GM23248 (cell line): Measurements from ENCODE around the gene B3GNT4. TPM values are rescaled to one million over a fixed set of nuclear protein-coding genes. Genes with fewer than 3 reads are reported as not detected.

ENCODE experiments used
- DNase-seq: peaks from one replicate; pipeline ENCODE4 v3.0.0-alpha.2; 2015
- H2AFZ ChIP-seq: fragments of 200-600 bp; sonication (generic); 2 replicates; pipeline ENCODE4 v1.6.1; 2016; ENCODE audit warnings: antibody characterized with exemption
- H3F3A ChIP-seq: fragments of 200-600 bp; sonication (generic); 2 replicates; pipeline ENCODE4 v1.6.1; 2016; ENCODE audit warnings: mild to moderate bottlenecking, antibody characterized with exemption, mixed run types; ENCODE audit not compliant: insufficient read depth
- H3K27ac ChIP-seq: fragments of 200-600 bp; sonication (generic); 2 replicates; pipeline ENCODE4 v1.5.1; 2016; ENCODE audit warnings: mild to moderate bottlenecking
- H3K27me3 ChIP-seq: fragments of 200-600 bp; sonication (generic); replicated peaks from 2 replicates; pipeline ENCODE4 v1.6.1; 2016; ENCODE audit warnings: mild to moderate bottlenecking; ENCODE audit not compliant: insufficient read depth
- H3K36me3 ChIP-seq: fragments of 200-600 bp; sonication (generic); 2 replicates; pipeline ENCODE4 v1.6.1; 2016; ENCODE audit warnings: low read depth, mild to moderate bottlenecking
- H3K4me1 ChIP-seq: fragments of 200-600 bp; sonication (generic); 2 replicates; pipeline ENCODE4 v1.6.1; 2016; ENCODE audit warnings: mild to moderate bottlenecking; ENCODE audit not compliant: insufficient read depth
- H3K4me2 ChIP-seq: fragments of 200-600 bp; sonication (generic); one replicate; pipeline ENCODE4 v1.6.1; 2016; ENCODE audit warnings: mild to moderate bottlenecking; ENCODE audit not compliant: unreplicated experiment
- H3K4me3 ChIP-seq: fragments of 200-600 bp; sonication (generic); 2 replicates; pipeline ENCODE4 v1.5.1; 2016; ENCODE audit warnings: mild to moderate bottlenecking
- H3K79me2 ChIP-seq: fragments of 200-600 bp; sonication (generic); 2 replicates; pipeline ENCODE4 v1.6.1; 2016; ENCODE audit warnings: mild to moderate bottlenecking; ENCODE audit not compliant: insufficient read depth
- H3K9ac ChIP-seq: fragments of 200-600 bp; sonication (generic); 2 replicates; pipeline ENCODE4 v1.6.1; 2016; ENCODE audit warnings: mild to moderate bottlenecking
- H3K9me2 ChIP-seq: fragments of 200-600 bp; sonication (generic); 2 replicates; pipeline ENCODE4 v1.6.1; 2016; ENCODE audit warnings: mixed run types, mild to moderate bottlenecking, moderate library complexity; ENCODE audit not compliant: insufficient read depth
- H3K9me3 ChIP-seq: fragments of 200-600 bp; sonication (generic); one replicate; pipeline ENCODE4 v1.6.1; 2017; ENCODE audit warnings: low read depth
- H4K20me1 ChIP-seq: fragments of 200-600 bp; sonication (generic); 2 replicates; pipeline ENCODE4 v1.6.0; 2016; ENCODE audit not compliant: insufficient read depth
- EZH2 ChIP-seq: fragments of 200-600 bp; sonication (generic); IDR thresholded peaks from 2 replicates; pipeline ENCODE4 v1.6.1; 2018; ENCODE audit warnings: antibody characterized with exemption, mild to moderate bottlenecking; ENCODE audit not compliant: insufficient read depth, poor library complexity, severe bottlenecking
- EZH2phosphoT487 ChIP-seq: fragments of 200-600 bp; sonication (generic); IDR thresholded peaks from 2 replicates; pipeline ENCODE4 v1.6.1; 2018; ENCODE audit warnings: antibody characterized with exemption, moderate library complexity, mild to moderate bottlenecking, low read depth; ENCODE audit not compliant: insufficient read depth
- WGBS, 2 experiments: methylation state at CpG; one replicate each; pipeline ENCODE4 v1.1.6; 2015 to 2017; ENCODE audit warnings: low lambda C conversion rate in 2 of 2, low coverage in 1 of 2; ENCODE audit errors: missing lambda C conversion rate in 2 of 2; 5-methylcytosine and 5-hydroxymethylcytosine counted together
- in situ Hi-C: fragments of 300-500 bp; cut with MboI; formaldehyde crosslinking; loops from 2 replicates; pipeline ENCODE4 v1.15.0; 2020
- polyA plus RNA-seq: library from polyadenylated mRNA; unstranded; fragments of >200 nt; fragmentation: Nextera tagmentation; extraction: Ambion mirVana; gene quantifications from 2 replicates; pipeline ENCODE4 v1.2.1, GENCODE V29; 2016
- total RNA-seq: library from RNA; depleted of rRNA; stranded (reverse); fragments of >200 nt; shearing (Covaris generic); gene quantifications from 2 replicates; pipeline ENCODE4 v1.2.3, GENCODE V29; 2014

The B3GNT4 gene
- total and polyA plus RNA-seq, 2 experiments from 2014 or later = 0.22 to 0.40 TPM

- Histone ChIP-seq H4K20me1 (no peaks in the 10 kb centered on the region), H3K79me2 (no peaks in the 10 kb centered on the region), H3K27ac (no peak overlapping the region), H3K4me3 (no peak overlapping the region), H3F3A (no peaks in the 10 kb centered on the region), H3K9ac (no peak overlapping the region), H3K27me3 (no peaks in the 10 kb centered on the region; the same call in 1 of the 2 replicates), H3K36me3 (no peaks in the 10 kb centered on the region), H3K9me3 (no peaks in the 10 kb centered on the region), H3K9me2 (no peaks in the 10 kb centered on the region), H3K4me2 (no peak overlapping the region), H3K4me1 (no peaks in the 10 kb centered on the region), H2AFZ (no peak overlapping the region)
- no peak for DNase-seq
- in situ Hi-C loops = no loop called here
- 50 to 52% methylated on average over 11 of the region's 11 CpGs for WGBS, 2 experiments
- TF ChIP-seq EZH2 (no peak), EZH2phosphoT487 (no peak)
Measured at GRCh38 chr12:122160761-122161160, 42.7 kb upstream of the B3GNT4 start.

DNA sequence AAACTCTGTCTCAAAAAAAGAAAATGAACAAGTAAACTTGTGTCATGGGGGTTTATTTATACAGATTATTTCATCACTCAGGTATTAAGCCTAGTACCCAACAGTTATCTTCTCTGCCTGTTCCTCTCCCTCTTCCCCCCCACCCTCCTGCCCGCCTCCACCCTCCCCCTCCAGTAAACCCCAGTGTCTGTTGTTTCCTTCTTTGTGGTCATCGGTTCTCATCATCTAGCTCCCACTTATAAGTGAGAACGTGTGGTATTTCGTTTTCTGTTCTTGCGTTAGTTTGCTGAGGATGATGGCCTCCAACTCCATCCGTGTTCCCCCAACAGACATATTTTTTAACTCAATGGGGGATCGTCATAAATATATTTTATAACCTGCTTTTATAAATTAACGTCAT, 41.8 kb upstream of the B3GNT4 start:
- no peaks in the 10 kb centered on the region; the same call in 1 of the 2 replicates for H3K27me3 ChIP-seq
- no peaks in the 10 kb centered on the region for H3K4me1 ChIP-seq
- no peaks in the 10 kb centered on the region for H3K9me3 ChIP-seq
- H3K9ac ChIP-seq = no peak overlapping the region
- no peaks in the 10 kb centered on the region for H3K9me2 ChIP-seq
- TF ChIP-seq EZH2 = no peak
- TF ChIP-seq EZH2phosphoT487 = no peak
- H3K4me3 ChIP-seq = no peak overlapping the region
- no peaks in the 10 kb centered on the region for H3F3A ChIP-seq
- in situ Hi-C loops = no loop called here
- no peaks in the 10 kb centered on the region for H3K79me2 ChIP-seq
- no peak overlapping the region for H2AFZ ChIP-seq
- H3K27ac ChIP-seq = no peak overlapping the region
- no peak overlapping the region for H3K4me2 ChIP-seq
- 38 to 42% methylated on average over 8 of the region's 8 CpGs for WGBS, 2 experiments
- no peak for DNase-seq
- no peaks in the 10 kb centered on the region for H4K20me1 ChIP-seq
- no peaks in the 10 kb centered on the region for H3K36me3 ChIP-seq

GRCh38 chr12:122162976-122163375, 40.5 kb upstream of the B3GNT4 start:
- no peaks in the 10 kb centered on the region for H3F3A ChIP-seq
- WGBS, 2 experiments = 66 to 75% methylated on average over 3 of the region's 3 CpGs

GRCh38 chr12:122166422-122167349, 36.8 kb upstream of the B3GNT4 start:
- no peak overlapping the region for H3K27ac ChIP-seq
- H3K4me2 ChIP-seq = no peak overlapping the region
- no peaks in the 10 kb centered on the region for H3K36me3 ChIP-seq
- TF ChIP-seq EZH2 (no peak), EZH2phosphoT487 (no peak)
- H3F3A ChIP-seq = no peaks in the 10 kb centered on the region
- DNase-seq = no peak
- H4K20me1 ChIP-seq = no peaks in the 10 kb centered on the region
- no peaks in the 10 kb centered on the region for H3K9me2 ChIP-seq
- no peak overlapping the region for H2AFZ ChIP-seq
- H3K4me3 ChIP-seq = no peak overlapping the region
- H3K9me3 ChIP-seq = no peaks in the 10 kb centered on the region
- no peaks in the 10 kb centered on the region for H3K79me2 ChIP-seq
- in situ Hi-C loops = no loop called here
- H3K4me1 ChIP-seq = no peaks in the 10 kb centered on the region
- no peak overlapping the region for H3K9ac ChIP-seq
- no peaks in the 10 kb centered on the region; the same call in 1 of the 2 replicates for H3K27me3 ChIP-seq
- 68 to 76% methylated on average over 21 to 22 of the region's 22 CpGs for WGBS, 2 experiments

More at GRCh38 chr12:122162976-122163375, 40.5 kb upstream of the B3GNT4 start:
- Histone ChIP-seq H4K20me1 (no peaks in the 10 kb centered on the region), H3K9me2 (no peaks in the 10 kb centered on the region), H3K27me3 (no peaks in the 10 kb centered on the region; the same call in 1 of the 2 replicates), H3K79me2 (no peaks in the 10 kb centered on the region), H3K9me3 (no peaks in the 10 kb centered on the region), H3K4me2 (no peak overlapping the region), H3K27ac (no peak overlapping the region), H3K4me1 (no peaks in the 10 kb centered on the region), H3K4me3 (no peak overlapping the region), H2AFZ (no peak overlapping the region), H3K36me3 (no peaks in the 10 kb centered on the region), H3K9ac (no peak overlapping the region)
- TF ChIP-seq EZH2 = no peak
- no peak for TF ChIP-seq EZH2phosphoT487
- no peak for DNase-seq
- in situ Hi-C loops = no loop called here
